ENCODE data around the gene DAPK2. TPM values are rescaled to one million over a fixed set of nuclear protein-coding genes. Genes with fewer than 3 reads are reported as not detected.

Gene DAPK2
- total and polyA plus RNA-seq, 2 of the 4 experiments (the other 2 are of a cell fraction), result 0.34 to 0.36 TPM

DNA sequence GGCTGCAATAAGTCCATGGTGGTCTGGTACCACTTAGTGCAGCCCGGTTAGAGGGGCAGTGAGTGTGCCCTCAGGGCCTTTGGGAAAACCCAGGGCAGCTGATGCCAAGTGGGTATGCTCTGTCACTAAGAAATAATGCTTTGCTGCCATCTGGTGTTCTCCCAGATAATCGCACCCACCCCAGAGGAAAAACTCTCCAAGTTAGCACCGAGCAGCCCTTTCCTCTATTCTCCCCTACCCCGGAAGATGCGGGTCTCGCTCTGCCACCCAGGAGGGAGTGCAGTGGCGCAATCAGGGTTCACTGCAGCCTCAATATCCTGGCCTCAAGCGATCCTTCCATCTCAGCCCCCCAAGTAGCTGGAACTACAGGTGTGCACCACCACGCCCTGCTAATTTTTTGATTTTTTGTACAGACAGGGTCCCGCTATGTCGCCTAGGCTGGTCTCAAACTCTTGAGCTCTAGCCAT lies 21.3 kb upstream of the DAPK2 start:
- 39% methylated on average over 8 of the region's 11 CpGs; no CpG with 5 or more reads in 1 of the 2 experiments for WGBS, 2 experiments (ENCODE audit: extremely low coverage in 2 of 2, insufficient read length in 1 of 2)
- Histone ChIP-seq H2BK15ac (ENCODE audit: low read depth, low read length) (no peak overlapping the region), H2AK9ac (replicated peaks; ENCODE audit: low read depth, low read length, poor library complexity) (no peak overlapping the region), H3K14ac (replicated peaks; ENCODE audit: low read depth, low read length) (no peak overlapping the region), H2BK120ac (ENCODE audit: low read depth, low read length) (no peak overlapping the region), H3K23ac (ENCODE audit: low read depth, low read length) (no peak overlapping the region), H3K56ac (ENCODE audit: extremely low read depth, insufficient read depth, low read length) (no peak overlapping the region), H2AFZ (replicated peaks; ENCODE audit: low read length, poor library complexity) (no peak overlapping the region), H3K4me1 (ENCODE audit: control insufficient read depth, insufficient read depth, low read length) (peaks cover 10% of the 10 kb centered on the region), H4K5ac (ENCODE audit: low read depth, low read length) (no peak overlapping the region), H3K27me3 (ENCODE audit: control insufficient read depth, insufficient read depth, low read length) (no peaks in the 10 kb centered on the region), H2BK5ac (ENCODE audit: low read depth, low read length, poor library complexity, severe bottlenecking) (no peak overlapping the region), H3K9ac (ENCODE audit: low read depth, low read length) (no peak overlapping the region), H3K79me1 (ENCODE audit: low read depth in 1 of 2, low read length in 2 of 2) (peaks cover 0 to 3% of the 10 kb centered on the region in 2 experiments; a peak in 2 of 4 replicates), H4K8ac (ENCODE audit: low read depth in 2 of 2, low read length in 2 of 2) (no peak overlapping the region), H3K9me1 (ENCODE audit: insufficient read depth, low read length) (peaks cover 5% of the 10 kb centered on the region; the same call in 1 of the 2 replicates), H4K20me1 (ENCODE audit: insufficient read depth, low read length) (peaks cover 7% of the 10 kb centered on the region; the same call in 1 of the 2 replicates), H3K9me3 (ENCODE audit: control insufficient read depth, insufficient read depth, low read length) (no peaks in the 10 kb centered on the region), H3K4ac (ENCODE audit: low read depth, low read length) (no peak overlapping the region), H3K36me3 (ENCODE audit: control insufficient read depth, insufficient read depth, low read length) (0 out of 2 replicates have a peak, but pooled peaks cover 2% of the 10 kb centered on the region), H3K4me3 (ENCODE audit: insufficient read depth, low read depth, low read length) (no peak overlapping the region), H2AK5ac (ENCODE audit: low read depth, low read length) (no peak overlapping the region), H3K27ac (ENCODE audit: insufficient read depth, low read length) (no peak overlapping the region), H3K4me2 (ENCODE audit: low read depth, low read length) (no peak overlapping the region), H3K18ac (ENCODE audit: low read depth, low read length) (no peak overlapping the region), H4K91ac (ENCODE audit: insufficient read depth, low read depth, low read length) (no peak overlapping the region), H2BK20ac (ENCODE audit: low read depth, low read length) (no peak overlapping the region)
- CTCF ChIA-PET, result interaction anchor here (0.6 to 3.1 kb wide), 5 partner anchors 21 to 457 kb away, joined by 3 to 24 read pairs (median 3); partner anchors contain the start of gene DAPK2
- intact Hi-C loops (cut with micrococcal nuclease), result loop anchor here (1.0 to 10.0 kb wide), 5 partner anchors 176 to 603 kb away; no protein-coding TSS in a partner anchor
- TF ChIP-seq ELK1 (IDR thresholded peaks at IDR 0.05; ENCODE audit: borderline replicate concordance, low read depth, low read length) (no peak), SMC3 (IDR thresholded peaks at IDR 0.05; ENCODE audit: low read depth, low read length) (peak; percentile 82), CTCF (conservative IDR thresholded peaks at IDR 0.05; ENCODE audit: low read depth, low read length) (peak; percentile 83), RAD21 (IDR thresholded peaks at IDR 0.05; ENCODE audit: low read length) (peak; percentile 89)
- TF ChIP-seq, protein P1, sequence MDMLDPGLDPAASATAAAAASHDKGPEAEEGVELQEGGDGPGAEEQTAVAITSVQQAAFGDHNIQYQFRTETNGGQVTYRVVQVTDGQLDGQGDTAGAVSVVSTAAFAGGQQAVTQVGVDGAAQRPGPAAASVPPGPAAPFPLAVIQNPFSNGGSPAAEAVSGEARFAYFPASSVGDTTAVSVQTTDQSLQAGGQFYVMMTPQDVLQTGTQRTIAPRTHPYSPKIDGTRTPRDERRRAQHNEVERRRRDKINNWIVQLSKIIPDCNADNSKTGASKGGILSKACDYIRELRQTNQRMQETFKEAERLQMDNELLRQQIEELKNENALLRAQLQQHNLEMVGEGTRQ (IDR thresholded peaks at IDR 0.05; ENCODE audit: low read depth, low read length), result no peak
- dilution Hi-C loops (cut with HindIII; ENCODE audit: low sequenced_read_pairs, unreplicated experiment), result no loop called here
- in situ Hi-C loops (cut with MboI; ENCODE audit: low sequenced_read_pairs), result loop anchor here (5.0 to 25.0 kb wide), 3 partner anchors 315 to 780 kb away; partner anchors contain the start of gene APH1B
- BruUV-seq (replicated peaks), result no TSS peak
- ATAC-seq (ENCODE audit: low read depth), result peak; percentile 78
- DNase-seq, result peak; percentile 44
- POLR2A ChIA-PET (ENCODE audit: unreplicated experiment), result no interaction called here
